PC-3 (cell line): ENCODE measurements around the gene KCTD5.

Source experiments
- CTCF ChIP-seq: fragments of 300-600 bp; sonication (generic); conservative IDR thresholded peaks from 2 replicates; pipeline ENCODE4 v1.5.1; 2017; ENCODE audit warnings: antibody characterized with exemption, low read depth, mild to moderate bottlenecking, low read length
- EZH2 ChIP-seq: fragments of 300-600 bp; sonication (generic); IDR thresholded peaks from one replicate; pipeline ENCODE4 v1.6.1; 2017; ENCODE audit warnings: antibody characterized with exemption, mild to moderate bottlenecking, low read length; ENCODE audit not compliant: unreplicated experiment

DNA sequence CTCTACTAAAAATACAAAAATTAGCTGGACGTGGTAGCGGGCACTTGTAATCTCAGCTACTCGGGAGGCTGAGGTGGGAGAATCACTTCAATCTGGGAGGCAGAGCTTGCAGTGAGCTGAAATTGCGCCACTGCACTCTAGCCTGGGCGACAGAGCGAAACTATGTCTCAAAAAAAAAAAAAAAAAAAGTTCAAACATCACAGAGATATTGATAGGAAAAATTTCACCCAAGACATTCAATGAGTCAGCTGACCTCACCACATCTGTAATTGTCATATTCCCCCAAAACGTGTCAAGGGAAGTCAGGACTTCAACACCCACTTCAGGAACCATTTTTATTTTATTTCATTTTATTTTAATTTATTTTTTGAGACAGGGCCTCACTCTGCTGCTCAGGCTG, 45.7 kb downstream of the KCTD5 start:
- TF ChIP-seq CTCF (no peak), EZH2 (no peak)
